Endothelial cell of umbilical vein (primary cell): Measurements from ENCODE around the gene KRTAP10-9.
"Not testable (repeated sequence)": the region's sequence is repeated elsewhere in the genome, so short reads cannot be mapped to it uniquely, and the experiment has no call there.

Source experiments
- EZH2 ChIP-seq: IDR thresholded peaks from 2 replicates; pipeline ENCODE4 v1.6.1; 2012; ENCODE audit warnings: borderline replicate concordance, low read depth, mild to moderate bottlenecking, moderate library complexity, low read length, inconsistent platforms; ENCODE audit not compliant: severe bottlenecking
- POLR2A ChIP-seq: IDR thresholded peaks from 2 replicates; pipeline ENCODE4 v1.6.1; 2012; ENCODE audit warnings: low read depth, mild to moderate bottlenecking, control low read depth, low read length
- POLR2AphosphoS5 ChIP-seq: IDR thresholded peaks from 2 replicates; pipeline ENCODE4 v1.6.1; 2012; ENCODE audit warnings: low read depth, mild to moderate bottlenecking, control low read depth, low read length, moderate library complexity; ENCODE audit not compliant: insufficient read depth
- TF ChIP-seq, protein P1 (sequence below), 2 donors: IDR thresholded peaks; 1 replicate in 1 of 2; 2 replicates in 1 of 2; pipeline ENCODE4 v1.5.1; 2011; ENCODE audit warnings: low read length in 2 of 2, mild to moderate bottlenecking in 2 of 2, moderate library complexity in 2 of 2, control low read depth in 1 of 2, inconsistent platforms in 1 of 2, low read depth in 1 of 2; ENCODE audit not compliant: insufficient read depth in 1 of 2; ENCODE audit errors: extremely low read depth in 1 of 2

DNA sequence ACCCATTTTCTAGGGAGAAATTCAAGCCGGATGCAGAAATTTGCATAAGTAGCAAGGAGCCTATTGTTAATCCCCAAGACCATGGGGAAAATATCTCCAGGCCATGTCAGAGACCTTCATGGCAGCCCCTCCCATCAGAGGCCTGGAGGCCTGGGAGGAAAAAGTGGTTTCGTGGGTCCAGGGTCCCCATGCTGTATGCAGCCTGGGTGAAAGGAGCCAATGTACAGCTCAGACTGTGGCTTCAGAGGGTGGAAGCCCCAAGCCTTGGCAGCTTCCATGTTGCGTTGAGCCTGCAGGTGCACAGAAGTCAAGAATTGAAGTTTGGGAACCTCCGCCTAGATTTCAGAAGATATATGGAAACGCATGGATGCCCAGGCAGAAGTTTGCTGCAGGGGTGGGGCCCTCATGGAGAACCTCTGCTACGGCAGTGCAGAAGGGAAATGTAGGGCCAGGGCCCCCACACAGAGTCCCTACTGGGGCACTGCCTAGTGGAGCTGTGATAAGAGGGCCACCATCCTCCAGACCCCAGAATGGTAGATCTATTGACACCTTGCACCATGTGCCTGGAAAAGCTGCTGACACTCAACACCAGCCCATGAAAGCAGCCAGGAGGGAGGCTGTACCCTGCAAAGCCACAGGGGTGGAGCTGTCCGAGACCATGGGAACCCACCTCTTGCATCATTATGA lies 16.6 kb upstream of the KRTAP10-9 start:
- TF ChIP-seq, protein P1, sequence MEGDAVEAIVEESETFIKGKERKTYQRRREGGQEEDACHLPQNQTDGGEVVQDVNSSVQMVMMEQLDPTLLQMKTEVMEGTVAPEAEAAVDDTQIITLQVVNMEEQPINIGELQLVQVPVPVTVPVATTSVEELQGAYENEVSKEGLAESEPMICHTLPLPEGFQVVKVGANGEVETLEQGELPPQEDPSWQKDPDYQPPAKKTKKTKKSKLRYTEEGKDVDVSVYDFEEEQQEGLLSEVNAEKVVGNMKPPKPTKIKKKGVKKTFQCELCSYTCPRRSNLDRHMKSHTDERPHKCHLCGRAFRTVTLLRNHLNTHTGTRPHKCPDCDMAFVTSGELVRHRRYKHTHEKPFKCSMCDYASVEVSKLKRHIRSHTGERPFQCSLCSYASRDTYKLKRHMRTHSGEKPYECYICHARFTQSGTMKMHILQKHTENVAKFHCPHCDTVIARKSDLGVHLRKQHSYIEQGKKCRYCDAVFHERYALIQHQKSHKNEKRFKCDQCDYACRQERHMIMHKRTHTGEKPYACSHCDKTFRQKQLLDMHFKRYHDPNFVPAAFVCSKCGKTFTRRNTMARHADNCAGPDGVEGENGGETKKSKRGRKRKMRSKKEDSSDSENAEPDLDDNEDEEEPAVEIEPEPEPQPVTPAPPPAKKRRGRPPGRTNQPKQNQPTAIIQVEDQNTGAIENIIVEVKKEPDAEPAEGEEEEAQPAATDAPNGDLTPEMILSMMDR (IDR thresholded peaks at IDR 0.05; ENCODE audit: extremely low read depth in 1 of 2, insufficient read depth in 1 of 2, low read depth in 1 of 2, low read length in 2 of 2), result not testable (repeated sequence)
- TF ChIP-seq POLR2AphosphoS5, EZH2, POLR2A: not testable (repeated sequence)
